OCI-LY3 (cell line): ENCODE data around the gene GNAI3.

ENCODE experiments used
- EZH2phosphoT487 ChIP-seq: fragments of 200-600 bp; shearing (Covaris generic); IDR thresholded peaks from 2 replicates; pipeline ENCODE4 v1.6.1; 2018; ENCODE audit warnings: antibody characterized with exemption, mixed run types, low read depth
- TF ChIP-seq, protein P1 (sequence below): fragments of 200-600, 300-600 bp; sonication (generic); IDR thresholded peaks from 2 replicates; pipeline ENCODE4 v1.5.1; 2014; ENCODE audit warnings: antibody characterized with exemption, low read length, low read depth

DNA sequence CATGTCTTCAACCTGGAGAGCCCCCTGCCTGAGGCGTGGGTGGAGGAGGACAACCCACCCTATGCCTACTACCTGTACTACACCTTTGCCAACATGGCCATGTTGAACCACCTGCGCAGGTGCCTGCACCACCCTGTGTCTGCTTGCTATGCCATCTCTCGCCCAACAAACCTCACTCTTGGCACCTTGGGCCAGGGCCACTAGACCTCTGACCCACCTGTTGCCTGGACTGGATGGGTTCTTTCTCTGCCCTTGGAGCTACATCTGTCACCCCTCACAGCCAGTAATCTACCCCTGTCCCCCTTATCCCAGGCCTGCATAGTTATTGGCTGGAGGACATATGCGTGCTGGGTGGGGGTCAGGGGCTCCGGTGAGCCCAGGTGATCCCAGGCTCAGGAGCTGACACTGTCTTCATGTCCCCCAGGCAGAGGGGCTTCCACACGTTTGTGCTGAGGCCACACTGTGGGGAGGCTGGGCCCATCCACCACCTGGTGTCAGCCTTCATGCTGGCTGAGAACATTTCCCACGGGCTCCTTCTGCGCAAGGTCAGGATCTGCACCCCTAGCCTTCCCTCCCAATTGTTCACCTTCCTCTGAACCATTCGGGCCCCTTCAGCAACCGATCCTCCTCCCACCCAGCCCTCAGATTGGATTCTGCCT, 81.1 kb downstream of the GNAI3 start:
- TF ChIP-seq, protein P1, sequence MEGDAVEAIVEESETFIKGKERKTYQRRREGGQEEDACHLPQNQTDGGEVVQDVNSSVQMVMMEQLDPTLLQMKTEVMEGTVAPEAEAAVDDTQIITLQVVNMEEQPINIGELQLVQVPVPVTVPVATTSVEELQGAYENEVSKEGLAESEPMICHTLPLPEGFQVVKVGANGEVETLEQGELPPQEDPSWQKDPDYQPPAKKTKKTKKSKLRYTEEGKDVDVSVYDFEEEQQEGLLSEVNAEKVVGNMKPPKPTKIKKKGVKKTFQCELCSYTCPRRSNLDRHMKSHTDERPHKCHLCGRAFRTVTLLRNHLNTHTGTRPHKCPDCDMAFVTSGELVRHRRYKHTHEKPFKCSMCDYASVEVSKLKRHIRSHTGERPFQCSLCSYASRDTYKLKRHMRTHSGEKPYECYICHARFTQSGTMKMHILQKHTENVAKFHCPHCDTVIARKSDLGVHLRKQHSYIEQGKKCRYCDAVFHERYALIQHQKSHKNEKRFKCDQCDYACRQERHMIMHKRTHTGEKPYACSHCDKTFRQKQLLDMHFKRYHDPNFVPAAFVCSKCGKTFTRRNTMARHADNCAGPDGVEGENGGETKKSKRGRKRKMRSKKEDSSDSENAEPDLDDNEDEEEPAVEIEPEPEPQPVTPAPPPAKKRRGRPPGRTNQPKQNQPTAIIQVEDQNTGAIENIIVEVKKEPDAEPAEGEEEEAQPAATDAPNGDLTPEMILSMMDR: no peak
- no peak for TF ChIP-seq EZH2phosphoT487
